ENCODE measurements around the gene MED31.
"Not testable (repeated sequence)": the region's sequence is repeated elsewhere in the genome, so short reads cannot be mapped to it uniquely, and the experiment has no call there.

MED31 gene

DNA sequence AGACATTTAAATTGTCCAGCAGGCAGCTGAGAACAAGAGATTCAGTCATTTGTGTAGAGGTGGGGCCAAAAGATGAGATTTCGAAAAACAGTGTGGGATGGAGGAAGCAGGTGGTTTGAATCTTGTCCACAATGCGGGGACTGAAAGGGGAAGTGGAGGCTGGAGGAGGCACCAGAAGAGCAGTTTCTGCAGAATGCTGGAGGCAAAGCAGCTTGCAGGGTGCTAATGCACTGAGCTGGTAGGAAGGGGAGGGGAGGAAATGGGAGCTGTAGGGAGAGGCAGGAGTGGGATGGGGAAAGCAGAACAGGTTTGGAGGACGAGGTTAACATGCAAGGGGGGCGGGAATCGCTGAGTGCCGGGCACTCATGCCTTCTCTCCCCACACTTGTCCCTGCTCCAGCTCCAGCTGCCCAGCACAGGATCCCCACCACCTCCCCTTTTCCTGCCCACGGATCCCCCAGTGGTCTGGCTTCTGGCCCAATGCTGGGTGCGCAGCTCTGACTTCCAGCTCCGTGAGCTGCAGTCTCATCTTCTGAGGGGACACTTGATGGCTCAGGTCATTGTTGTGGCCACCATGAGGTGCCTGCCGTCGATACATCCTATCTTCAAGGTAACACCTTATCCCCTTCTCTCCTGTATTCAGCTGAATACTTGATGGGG is 9.5 kb upstream of the MED31 start:
- DNase-seq (ENCODE audit: extremely low spot score), result peak; percentile 65
- CTCF ChIA-PET, result interaction anchor here (0.7 to 2.3 kb wide), 5 partner anchors 9 to 344 kb away, joined by 3 to 6 read pairs (median 3); no protein-coding TSS in a partner anchor
- no peak for TF ChIP-seq CTCF (IDR thresholded peaks at IDR 0.05; ENCODE audit: control extremely low read depth, extremely low read depth, low read depth, missing control alignments)
- POLR2A ChIA-PET, result no interaction called here

GRCh38 chr17:6660101-6660500 is 8.7 kb upstream of the MED31 start:
- no peak for TF ChIP-seq CTCF (IDR thresholded peaks at IDR 0.05; ENCODE audit: control extremely low read depth, extremely low read depth, low read depth, missing control alignments)
- CTCF ChIA-PET, result interaction anchor here (1.3 kb wide), 1 partner anchor 12 kb away, joined by 5 read pairs; no protein-coding TSS in a partner anchor
- POLR2A ChIA-PET, result no interaction called here
- DNase-seq (ENCODE audit: extremely low spot score), result no peak

GRCh38 chr17:6658411-6658810 is 7.0 kb upstream of the MED31 start:
- POLR2A ChIA-PET; DNase-seq (ENCODE audit: extremely low spot score); CTCF ChIA-PET: not testable (repeated sequence)

DNA sequence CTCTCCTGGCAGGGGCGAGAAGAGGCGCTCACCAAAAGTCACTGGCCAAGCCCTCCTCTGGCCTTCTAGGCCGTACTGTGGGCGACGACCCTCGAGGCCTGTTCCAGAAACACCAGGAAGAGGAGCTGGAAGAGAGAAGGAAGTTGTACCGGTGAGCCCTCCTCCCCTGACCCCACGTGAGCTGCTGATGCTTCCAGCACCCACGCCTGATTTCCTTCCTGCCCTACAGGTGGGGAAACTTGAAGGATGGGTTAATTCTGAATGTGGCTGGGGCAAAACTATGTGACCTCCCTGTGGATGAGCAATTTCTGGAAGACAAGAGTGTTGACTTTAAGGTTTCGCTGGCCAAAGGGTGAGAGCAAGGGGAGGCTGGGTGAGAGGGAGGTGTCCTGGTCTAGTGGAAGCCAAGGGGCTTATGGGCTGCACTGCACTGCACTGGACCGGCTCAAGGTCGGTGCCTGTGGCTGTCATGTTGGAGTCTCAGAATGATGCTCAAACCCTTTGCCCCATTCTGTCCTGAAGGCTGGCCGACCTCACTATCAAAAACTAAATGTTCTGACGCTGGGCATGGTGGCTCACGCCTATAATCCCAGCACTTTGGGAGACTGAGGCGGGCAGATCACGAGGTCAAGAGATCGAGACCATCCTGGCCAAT is 6.4 kb upstream of the MED31 start:
- TF ChIP-seq CTCF (IDR thresholded peaks at IDR 0.05; ENCODE audit: control extremely low read depth, extremely low read depth, low read depth, missing control alignments), result no peak
- CTCF ChIA-PET, result interaction anchor here (1.5 kb wide), 1 partner anchor 9 kb away, joined by 5 read pairs; no protein-coding TSS in a partner anchor
- POLR2A ChIA-PET, result no interaction called here
- no peak for DNase-seq (ENCODE audit: extremely low spot score)

- DNase-seq (ENCODE audit: extremely low spot score), result peak; percentile 59
- CTCF ChIA-PET, result interaction anchor here (1.5 kb wide), 1 partner anchor 10 kb away, joined by 5 read pairs; no protein-coding TSS in a partner anchor
- POLR2A ChIA-PET, result not testable (repeated sequence)
Observed at GRCh38 chr17:6656797-6657632, 5.6 kb upstream of the MED31 start.

DNA sequence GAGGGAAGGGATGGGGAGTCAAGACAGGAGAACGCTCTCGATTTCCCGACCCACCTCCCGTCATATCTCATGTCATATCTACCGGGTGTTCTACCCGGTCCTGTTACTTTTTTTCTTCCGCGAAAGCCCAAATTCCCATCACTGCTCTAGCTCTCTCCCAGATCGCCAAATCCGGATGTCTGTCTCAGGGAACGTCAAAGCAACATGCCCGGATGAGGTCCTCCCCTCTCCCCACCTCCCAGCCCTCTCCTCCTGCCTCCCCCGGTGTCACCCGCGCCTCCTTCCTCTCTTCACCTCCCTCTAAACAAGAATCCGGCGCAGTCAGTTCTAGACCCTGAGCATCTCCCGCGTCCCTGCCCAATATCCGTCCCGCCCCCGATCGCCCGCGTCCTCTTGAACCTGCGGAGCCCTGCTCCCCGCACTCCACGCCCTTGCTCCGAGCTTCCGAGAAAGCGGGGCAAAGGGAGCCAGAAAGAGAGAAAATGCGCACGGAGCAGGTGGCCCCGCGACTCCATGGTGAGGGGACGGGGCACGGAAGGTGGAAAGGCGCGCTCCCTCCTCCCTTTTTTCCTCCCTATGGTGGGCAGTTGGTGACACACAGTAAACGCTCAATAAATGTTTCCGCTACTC is 4.4 kb upstream of the MED31 start:
- POLR2A ChIA-PET; CTCF ChIA-PET; DNase-seq (ENCODE audit: extremely low spot score): not testable (repeated sequence)

GRCh38 chr17:6654841-6655731 is 3.7 kb upstream of the MED31 start:
- DNase-seq (ENCODE audit: extremely low spot score), result no peak
- ChIA-PET CTCF (interaction anchor here (0.9 kb wide), 1 partner anchor 9 kb away, joined by 3 read pairs; no protein-coding TSS in a partner anchor), POLR2A (no interaction called here)

More at GRCh38 chr17:6654841-6655731, 3.7 kb upstream of the MED31 start:
- TF ChIP-seq CTCF (IDR thresholded peaks at IDR 0.05; ENCODE audit: control extremely low read depth, extremely low read depth, low read depth, missing control alignments), result no peak

Measured in GM10248 (cell line).